HepG2 (cell line): Measurements from ENCODE around the gene CD9. TPM values are rescaled to one million over a fixed set of nuclear protein-coding genes. Genes with fewer than 3 reads are reported as not detected.

Experiments used
- DRAP1 ChIP-seq: IDR thresholded peaks from 2 replicates; pipeline ENCODE4 v1.6.1; 2016; ENCODE audit warnings: missing genetic modification reagents, missing compliant biosample characterization
- ETV5 ChIP-seq: IDR thresholded peaks from 2 replicates; pipeline ENCODE4 v1.6.1; 2018; ENCODE audit warnings: missing biosample characterization, missing genetic modification reagents, inconsistent platforms, borderline replicate concordance
- FOSL1 ChIP-seq: sonication (generic); formaldehyde crosslinking; IDR thresholded peaks from 2 replicates; pipeline ENCODE4 v1.9.0; 2021; ENCODE audit warnings: missing genetic modification reagents, borderline replicate concordance
- HNF4A ChIP-seq: sonication (generic); formaldehyde crosslinking; IDR thresholded peaks from 2 replicates; pipeline ENCODE4 v1.4.0; 2020; ENCODE audit warnings: missing genetic modification reagents
- PAXIP1 ChIP-seq: sonication (generic); formaldehyde crosslinking; conservative IDR thresholded peaks from 2 replicates; pipeline ENCODE4 v1.4.0; 2020; ENCODE audit warnings: mild to moderate bottlenecking, missing genetic modification reagents, moderate library complexity
- TAF15 ChIP-seq: fragments of 200-400 bp; formaldehyde crosslinking; IDR thresholded peaks from one replicate; pipeline ENCODE4 v1.6.1; 2018; ENCODE audit warnings: mild to moderate bottlenecking, low read depth, low read length; ENCODE audit not compliant: poor library complexity, severe bottlenecking
- TBX3 ChIP-seq: fragments of 450-650 bp; IDR thresholded peaks from 2 replicates; pipeline ENCODE4 v1.6.1; 2017; ENCODE audit warnings: antibody characterized with exemption, mild to moderate bottlenecking, inconsistent platforms, borderline replicate concordance
- ZFP90 ChIP-seq: sonication (generic); formaldehyde crosslinking; IDR thresholded peaks from 2 replicates; pipeline ENCODE4 v1.8.0; 2022; ENCODE audit warnings: missing genetic modification reagents, mild to moderate bottlenecking, inconsistent platforms, borderline replicate concordance
- ZNF7 ChIP-seq: IDR thresholded peaks from 2 replicates; pipeline ENCODE4 v1.6.1; 2016; ENCODE audit warnings: missing biosample characterization, missing genetic modification reagents
- polyA plus RNA-seq, 8 experiments: library from polyadenylated mRNA; depleted of rRNA in 3 of 8; stranded (reverse) in 7 of 8; unstranded in 1 of 8; fragments of >200 nt; fragmentation: Illumina TruSeq in 4 of 8; extraction: Trizol in 4 of 8; gene quantifications; 2 replicates each; pipeline versions ENCODE4 v1.2.1 to v1.2.3, GENCODE V29; 2011 to 2016; ENCODE audit warnings: low read depth in 4 of 8, missing spikeins in 1 of 8, mixed read lengths in 1 of 8; ENCODE audit not compliant: insufficient read depth in 1 of 8
- total RNA-seq, 5 experiments: library from RNA; depleted of rRNA; stranded (reverse); fragments of >200 nt; fragmentation: Illumina TruSeq; extraction: Trizol; gene quantifications; 2 replicates each; pipeline ENCODE4 v1.2.3, GENCODE V29; 2016; ENCODE audit warnings: low read depth in 1 of 5
- TF ChIP-seq, protein P1 (sequence below): sonication (generic); formaldehyde crosslinking; IDR thresholded peaks from 2 replicates; pipeline ENCODE4 v1.5.0; 2020; ENCODE audit warnings: missing genetic modification reagents
- TF ChIP-seq, protein P2 (sequence below): sonication (generic); formaldehyde crosslinking; IDR thresholded peaks from 2 replicates; pipeline ENCODE4 v1.4.0; 2020; ENCODE audit warnings: missing genetic modification reagents
- TF ChIP-seq, protein P3 (sequence below): sonication (generic); formaldehyde crosslinking; IDR thresholded peaks from 2 replicates; pipeline ENCODE4 v1.4.0; 2020; ENCODE audit warnings: missing genetic modification reagents, borderline replicate concordance
- TF ChIP-seq, protein P4 (sequence below): IDR thresholded peaks from 2 replicates; pipeline ENCODE4 v1.6.1; 2018; ENCODE audit warnings: missing genetic modification reagents, mild to moderate bottlenecking, missing compliant biosample characterization

The CD9 gene
- total and polyA plus RNA-seq, 2 of the 13 experiments (the other 11 are each of a cell fraction or from before 2014, with no cell fraction given) = 5.8 to 38.3 TPM

DNA sequence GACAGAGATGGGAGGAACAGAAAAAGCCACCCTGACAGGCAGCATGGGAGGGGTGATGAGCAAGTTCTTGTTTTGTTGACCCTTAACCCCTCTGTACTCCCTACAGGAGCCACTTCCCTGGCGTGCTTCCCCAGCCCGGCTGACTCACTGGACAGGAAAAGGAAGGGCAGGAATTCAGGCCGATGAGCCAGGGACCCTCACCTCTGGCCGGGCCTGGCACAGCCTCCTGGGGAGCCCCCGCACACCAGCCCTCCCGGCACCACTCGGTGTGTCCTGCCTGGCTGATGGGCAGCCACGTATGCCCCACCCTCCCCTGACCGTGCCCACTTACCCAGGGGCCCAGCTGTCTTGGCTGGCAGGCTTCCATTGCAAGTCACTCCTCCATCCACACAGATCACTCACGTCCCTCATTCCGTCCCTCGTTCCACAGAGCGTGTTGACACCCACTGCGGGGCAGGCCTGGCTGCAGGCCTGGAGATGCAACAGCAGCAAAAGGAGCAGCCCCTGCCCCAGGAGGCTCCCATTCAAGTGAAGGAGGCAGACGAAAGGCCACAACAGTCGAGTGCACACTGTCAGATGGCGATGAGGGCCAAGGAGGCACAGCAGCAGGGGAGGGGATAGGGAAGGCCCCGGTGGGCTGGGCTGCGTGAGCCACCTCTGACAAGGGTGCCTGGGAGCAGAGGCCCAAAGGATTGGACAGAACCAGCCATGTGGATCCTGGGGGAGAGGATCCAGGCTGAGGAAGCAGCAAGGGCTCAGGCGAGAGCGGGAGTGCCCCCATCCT, 19.7 kb upstream of the CD9 start (continued):
- peak; percentile 46 for TF ChIP-seq PAXIP1 (CRISPR knock-in tag)
- 0 out of 2 replicates have a peak, but pooled peaks have one; percentile 27 for TF ChIP-seq ZFP90 (CRISPR knock-in tag)
- TF ChIP-seq ETV5 (CRISPR knock-in tag) = peak; percentile 68; the same call in 1 of the 2 replicates
- TF ChIP-seq, protein P1, sequence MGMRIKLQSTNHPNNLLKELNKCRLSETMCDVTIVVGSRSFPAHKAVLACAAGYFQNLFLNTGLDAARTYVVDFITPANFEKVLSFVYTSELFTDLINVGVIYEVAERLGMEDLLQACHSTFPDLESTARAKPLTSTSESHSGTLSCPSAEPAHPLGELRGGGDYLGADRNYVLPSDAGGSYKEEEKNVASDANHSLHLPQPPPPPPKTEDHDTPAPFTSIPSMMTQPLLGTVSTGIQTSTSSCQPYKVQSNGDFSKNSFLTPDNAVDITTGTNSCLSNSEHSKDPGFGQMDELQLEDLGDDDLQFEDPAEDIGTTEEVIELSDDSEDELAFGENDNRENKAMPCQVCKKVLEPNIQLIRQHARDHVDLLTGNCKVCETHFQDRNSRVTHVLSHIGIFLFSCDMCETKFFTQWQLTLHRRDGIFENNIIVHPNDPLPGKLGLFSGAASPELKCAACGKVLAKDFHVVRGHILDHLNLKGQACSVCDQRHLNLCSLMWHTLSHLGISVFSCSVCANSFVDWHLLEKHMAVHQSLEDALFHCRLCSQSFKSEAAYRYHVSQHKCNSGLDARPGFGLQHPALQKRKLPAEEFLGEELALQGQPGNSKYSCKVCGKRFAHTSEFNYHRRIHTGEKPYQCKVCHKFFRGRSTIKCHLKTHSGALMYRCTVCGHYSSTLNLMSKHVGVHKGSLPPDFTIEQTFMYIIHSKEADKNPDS = no peak
- no peak for TF ChIP-seq TBX3
- peak; percentile 36; the same call in 1 of the 2 replicates for TF ChIP-seq FOSL1
- TF ChIP-seq ZNF7 (CRISPR knock-in tag) = no peak
- TF ChIP-seq, protein P2, sequence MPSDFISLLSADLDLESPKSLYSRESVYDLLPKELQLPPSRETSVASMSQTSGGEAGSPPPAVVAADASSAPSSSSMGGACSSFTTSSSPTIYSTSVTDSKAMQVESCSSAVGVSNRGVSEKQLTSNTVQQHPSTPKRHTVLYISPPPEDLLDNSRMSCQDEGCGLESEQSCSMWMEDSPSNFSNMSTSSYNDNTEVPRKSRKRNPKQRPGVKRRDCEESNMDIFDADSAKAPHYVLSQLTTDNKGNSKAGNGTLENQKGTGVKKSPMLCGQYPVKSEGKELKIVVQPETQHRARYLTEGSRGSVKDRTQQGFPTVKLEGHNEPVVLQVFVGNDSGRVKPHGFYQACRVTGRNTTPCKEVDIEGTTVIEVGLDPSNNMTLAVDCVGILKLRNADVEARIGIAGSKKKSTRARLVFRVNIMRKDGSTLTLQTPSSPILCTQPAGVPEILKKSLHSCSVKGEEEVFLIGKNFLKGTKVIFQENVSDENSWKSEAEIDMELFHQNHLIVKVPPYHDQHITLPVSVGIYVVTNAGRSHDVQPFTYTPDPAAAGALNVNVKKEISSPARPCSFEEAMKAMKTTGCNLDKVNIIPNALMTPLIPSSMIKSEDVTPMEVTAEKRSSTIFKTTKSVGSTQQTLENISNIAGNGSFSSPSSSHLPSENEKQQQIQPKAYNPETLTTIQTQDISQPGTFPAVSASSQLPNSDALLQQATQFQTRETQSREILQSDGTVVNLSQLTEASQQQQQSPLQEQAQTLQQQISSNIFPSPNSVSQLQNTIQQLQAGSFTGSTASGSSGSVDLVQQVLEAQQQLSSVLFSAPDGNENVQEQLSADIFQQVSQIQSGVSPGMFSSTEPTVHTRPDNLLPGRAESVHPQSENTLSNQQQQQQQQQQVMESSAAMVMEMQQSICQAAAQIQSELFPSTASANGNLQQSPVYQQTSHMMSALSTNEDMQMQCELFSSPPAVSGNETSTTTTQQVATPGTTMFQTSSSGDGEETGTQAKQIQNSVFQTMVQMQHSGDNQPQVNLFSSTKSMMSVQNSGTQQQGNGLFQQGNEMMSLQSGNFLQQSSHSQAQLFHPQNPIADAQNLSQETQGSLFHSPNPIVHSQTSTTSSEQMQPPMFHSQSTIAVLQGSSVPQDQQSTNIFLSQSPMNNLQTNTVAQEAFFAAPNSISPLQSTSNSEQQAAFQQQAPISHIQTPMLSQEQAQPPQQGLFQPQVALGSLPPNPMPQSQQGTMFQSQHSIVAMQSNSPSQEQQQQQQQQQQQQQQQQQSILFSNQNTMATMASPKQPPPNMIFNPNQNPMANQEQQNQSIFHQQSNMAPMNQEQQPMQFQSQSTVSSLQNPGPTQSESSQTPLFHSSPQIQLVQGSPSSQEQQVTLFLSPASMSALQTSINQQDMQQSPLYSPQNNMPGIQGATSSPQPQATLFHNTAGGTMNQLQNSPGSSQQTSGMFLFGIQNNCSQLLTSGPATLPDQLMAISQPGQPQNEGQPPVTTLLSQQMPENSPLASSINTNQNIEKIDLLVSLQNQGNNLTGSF (CRISPR knock-in tag) = no peak
- TF ChIP-seq, protein P3, sequence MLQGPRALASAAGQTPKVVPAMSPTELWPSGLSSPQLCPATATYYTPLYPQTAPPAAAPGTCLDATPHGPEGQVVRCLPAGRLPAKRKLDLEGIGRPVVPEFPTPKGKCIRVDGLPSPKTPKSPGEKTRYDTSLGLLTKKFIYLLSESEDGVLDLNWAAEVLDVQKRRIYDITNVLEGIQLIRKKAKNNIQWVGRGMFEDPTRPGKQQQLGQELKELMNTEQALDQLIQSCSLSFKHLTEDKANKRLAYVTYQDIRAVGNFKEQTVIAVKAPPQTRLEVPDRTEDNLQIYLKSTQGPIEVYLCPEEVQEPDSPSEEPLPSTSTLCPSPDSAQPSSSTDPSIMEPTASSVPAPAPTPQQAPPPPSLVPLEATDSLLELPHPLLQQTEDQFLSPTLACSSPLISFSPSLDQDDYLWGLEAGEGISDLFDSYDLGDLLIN (CRISPR knock-in tag) = 0 out of 2 replicates have a peak, but pooled peaks have one; percentile 25
- peak; percentile 43; the same call in 1 of the 2 replicates for TF ChIP-seq DRAP1 (CRISPR knock-in tag)
- TF ChIP-seq, protein P4, sequence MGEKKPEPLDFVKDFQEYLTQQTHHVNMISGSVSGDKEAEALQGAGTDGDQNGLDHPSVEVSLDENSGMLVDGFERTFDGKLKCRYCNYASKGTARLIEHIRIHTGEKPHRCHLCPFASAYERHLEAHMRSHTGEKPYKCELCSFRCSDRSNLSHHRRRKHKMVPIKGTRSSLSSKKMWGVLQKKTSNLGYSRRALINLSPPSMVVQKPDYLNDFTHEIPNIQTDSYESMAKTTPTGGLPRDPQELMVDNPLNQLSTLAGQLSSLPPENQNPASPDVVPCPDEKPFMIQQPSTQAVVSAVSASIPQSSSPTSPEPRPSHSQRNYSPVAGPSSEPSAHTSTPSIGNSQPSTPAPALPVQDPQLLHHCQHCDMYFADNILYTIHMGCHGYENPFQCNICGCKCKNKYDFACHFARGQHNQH (CRISPR knock-in tag) = no peak
- no peak for TF ChIP-seq TAF15
- TF ChIP-seq HNF4A (CRISPR knock-in tag) = peak; percentile 34
